Heart right ventricle (tissue), 16 donors: ENCODE measurements around the gene MRPL18. TPM values are rescaled to one million over a fixed set of nuclear protein-coding genes. Genes with fewer than 3 reads are reported as not detected.
"Not testable (repeated sequence)": the region's sequence is repeated elsewhere in the genome, so short reads cannot be mapped to it uniquely, and the experiment has no call there.

Source experiments
- ATAC-seq, 8 donors: fragments of 200-7000 bp; cut with Tn5 transposase; one replicate each; pipeline ENCODE4 v1.9.1; 2020; ENCODE audit warnings: mild to moderate bottlenecking in 8 of 8, moderate library complexity in 8 of 8, moderate number of reproducible peaks in 1 of 8
- DNase-seq, 2 donors: peaks; one replicate each; pipeline ENCODE4 v3.0.0-alpha.2; 2020
- H3K27ac ChIP-seq, 10 donors: fragments of 200-600 bp; sonication (generic) in 2 of 10; one replicate each; pipeline versions ENCODE4 v1.5.0 to v1.8.0; 2020 to 2022; ENCODE audit warnings: mild to moderate bottlenecking in 3 of 10
- H3K27me3 ChIP-seq, 7 donors: fragments of 200-600 bp; one replicate each; pipeline ENCODE4 v1.8.0; 2021 to 2022; ENCODE audit warnings: mild to moderate bottlenecking in 2 of 7
- H3K36me3 ChIP-seq, 9 donors: fragments of 200-600 bp; sonication (generic) in 1 of 9; one replicate each; pipeline versions ENCODE4 v1.5.0 to v1.8.0; 2020 to 2022; ENCODE audit warnings: mild to moderate bottlenecking in 2 of 9
- H3K4me1 ChIP-seq, 9 donors: fragments of 200-600 bp; sonication (generic) in 1 of 9; one replicate each; pipeline versions ENCODE4 v1.5.0 to v1.8.0; 2020 to 2022; ENCODE audit warnings: mild to moderate bottlenecking in 4 of 9
- H3K4me3 ChIP-seq, 10 donors: fragments of 200-600 bp; sonication (generic) in 2 of 10; one replicate each; pipeline versions ENCODE4 v1.5.0 to v1.8.0; 2020 to 2022; ENCODE audit warnings: mild to moderate bottlenecking in 7 of 10, moderate library complexity in 2 of 10
- H3K9me3 ChIP-seq, 11 donors: fragments of 200-600 bp in 10 of 11; sonication (generic) in 2 of 11; one replicate each; pipeline versions ENCODE4 v1.5.0 to v1.8.0; 2013 to 2022; ENCODE audit warnings: mild to moderate bottlenecking in 2 of 11, control low read depth in 1 of 11, moderate library complexity in 1 of 11
- CTCF ChIP-seq, 9 donors: fragments of 200-600 bp; sonication (generic) in 2 of 9; IDR thresholded peaks; one replicate each; pipeline versions ENCODE4 v1.5.0 to v1.8.0; 2021 to 2022; ENCODE audit warnings: antibody characterized with exemption in 9 of 9, mild to moderate bottlenecking in 5 of 9, moderate library complexity in 1 of 9
- WGBS, 2 donors: extraction: QIAGEN DNeasy Blood & Tissue Kit; methylation state at CpG; one replicate each; pipeline ENCODE4 v1.1.7; 2013; ENCODE audit warnings: inconsistent platforms in 1 of 2; 5-methylcytosine and 5-hydroxymethylcytosine counted together
- intact Hi-C, 10 donors: fragments of 100-400 bp; cut with DNase I; formaldehyde crosslinking; loops; one replicate each; pipeline versions ENCODE4 v1.11.1 to v1.14.2; 2022
- polyA plus RNA-seq, 2 donors: library from polyadenylated mRNA; stranded (reverse); fragments of 200-250 nt; gene quantifications; one replicate each; pipeline ENCODE4 v1.2.3, GENCODE V29; 2013
- total RNA-seq, 10 donors: library from RNA; stranded (reverse); fragmentation: NEBNext Ultra II Directional in 3 of 10; extraction: Animal tissue kit (Norgen Biotek cat#: 25700) in 3 of 10; gene quantifications; one replicate each; pipeline versions ENCODE4 v1.2.1 to v1.2.4, GENCODE V29; 2021 to 2023
- donor health status: Arrhythmogenic right ventricular cardiomyopathy.
- donor health status: ischemic (EF 13 %, LVEDD 7.1; RV severe dilation, severe dysfunction).
- donor health status: healthy with polysubstance abuse.
- donor health status: DM: no; HTN: yes; CAD: no.
- donor health status: DM: no; HTN: no; CAD: no.
- donor health status: ischemic (EF 25% LVEDD 6.9; RV normal size, moderate dysfunction).
- donor health status: ischemic (EF 25% LVEDD 5.7; RV mildly dilated, moderate dysfunction).
- donor health status: healthy.
- donor health status: DM: yes; HTN: yes; CAD: no.
- donor health status: Ischemic cardiomyopathy.
- donor health status: ischemic (EF 35%, LVEDD 5.7; RV mildly dilated, moderate dysfunction).
- donor health status: nonischemic (EF 11% LVEDD 7.7; RV severe dilation, severe dysfunction).
- donor health status: DM: yes; HTN: yes; CAD: no.
- donor health status: PGD.
- donor health status: ischemic (EF 29% LVEDD 5.4; RV normal size, mild dysfunction).
- donor health status: nonischemic (EF 23%, LVEDD 6.1; RV moderate dilation, normal function).

The MRPL18 gene
- total and polyA plus RNA-seq, 12 donors, result 53.9 to 131 (median 59.8) TPM

GRCh38 chr6:159819932-159820640 is 29.8 kb downstream of the MRPL18 start:
- H3K4me3 ChIP-seq, result peak overlapping the region in 1 of 10 donors; percentile 9
- H3K9me3 ChIP-seq, result no peaks in the 10 kb centered on the region
- H3K4me1 ChIP-seq, result peaks cover 0 to 9% (median 0%) of the 10 kb centered on the region in 9 donors
- no peaks in the 10 kb centered on the region for H3K36me3 ChIP-seq
- DNase-seq (no peak), ATAC-seq (peak in 1 of 8 donors; percentile 22)
- no peak for TF ChIP-seq CTCF (IDR thresholded peaks at IDR 0.05)
- intact Hi-C loops, result no loop called here
- H3K27ac ChIP-seq, result no peak overlapping the region
- peaks cover 0 to 3% (median 0%) of the 10 kb centered on the region in 7 donors for H3K27me3 ChIP-seq
- 61 to 64% methylated on average over 28 of the region's 28 CpGs for WGBS, 2 donors

- H3K4me3 ChIP-seq, result no peak overlapping the region
- H3K36me3 ChIP-seq, result no peaks in the 10 kb centered on the region
- H3K27ac ChIP-seq, result no peak overlapping the region
- no peaks in the 10 kb centered on the region for H3K9me3 ChIP-seq
- peaks cover 0 to 9% (median 0%) of the 10 kb centered on the region in 9 donors for H3K4me1 ChIP-seq
- ATAC-seq (no peak), DNase-seq (no peak)
- peaks cover 0 to 3% (median 0%) of the 10 kb centered on the region in 7 donors for H3K27me3 ChIP-seq
- no peak for TF ChIP-seq CTCF (IDR thresholded peaks at IDR 0.05)
- intact Hi-C loops, result no loop called here
- WGBS, 2 donors, result 74 to 83% methylated on average over 11 of the region's 11 CpGs
These were observed 30.9 kb downstream of the MRPL18 start for GRCh38 chr6:159821122-159821521.

DNA sequence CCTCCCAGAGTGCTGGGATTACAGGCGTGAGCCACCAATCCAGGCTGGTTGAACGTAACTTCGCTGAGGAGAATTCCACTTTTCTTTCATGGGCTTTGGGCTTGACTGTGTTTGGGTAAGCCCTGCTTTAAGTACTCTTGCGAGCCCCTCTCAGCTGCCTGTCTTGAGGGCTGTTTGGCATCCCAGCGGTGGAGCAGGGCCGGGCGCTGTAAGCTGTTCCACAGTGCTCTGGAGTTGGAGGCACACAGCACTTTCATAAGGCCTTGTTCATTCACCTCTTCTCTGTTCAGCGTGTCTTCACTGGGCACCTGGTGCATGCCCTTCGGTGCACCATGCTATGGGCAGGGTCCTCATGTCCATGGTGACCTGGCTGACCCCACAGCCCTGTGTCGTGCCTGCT is 31.5 kb downstream of the MRPL18 start:
- H3K9me3 ChIP-seq, result no peaks in the 10 kb centered on the region
- peaks cover 0 to 3% (median 0%) of the 10 kb centered on the region in 7 donors for H3K27me3 ChIP-seq
- intact Hi-C loops, result no loop called here
- TF ChIP-seq CTCF (IDR thresholded peaks at IDR 0.05), result no peak
- H3K27ac ChIP-seq, result no peak overlapping the region
- no peak for ATAC-seq
- peaks cover 0 to 9% (median 0%) of the 10 kb centered on the region in 9 donors for H3K4me1 ChIP-seq
- 90 to 94% methylated on average over 10 of the region's 10 CpGs for WGBS, 2 donors
- no peaks in the 10 kb centered on the region for H3K36me3 ChIP-seq
- H3K4me3 ChIP-seq, result no peak overlapping the region
- no peak for DNase-seq

GRCh38 chr6:159823953-159824352 is 33.7 kb downstream of the MRPL18 start:
- intact Hi-C loops, result no loop called here
- H3K27me3 ChIP-seq, result peaks cover 0 to 3% (median 0%) of the 10 kb centered on the region in 7 donors
- 92 to 95% methylated on average over 3 of the region's 3 CpGs for WGBS, 2 donors
- ATAC-seq (no peak), DNase-seq (no peak)
- H3K9me3 ChIP-seq, result no peaks in the 10 kb centered on the region
- no peaks in the 10 kb centered on the region for H3K36me3 ChIP-seq
- H3K27ac ChIP-seq, result no peak overlapping the region
- TF ChIP-seq CTCF (IDR thresholded peaks at IDR 0.05), result no peak
- peaks cover 0 to 9% (median 0%) of the 10 kb centered on the region in 9 donors for H3K4me1 ChIP-seq
- H3K4me3 ChIP-seq, result no peak overlapping the region

- H3K4me3 ChIP-seq, DNase-seq, H3K27ac ChIP-seq, H3K9me3 ChIP-seq, intact Hi-C loops, H3K36me3 ChIP-seq, H3K27me3 ChIP-seq, ATAC-seq: not testable (repeated sequence)
- H3K4me1 ChIP-seq, result peaks cover 0 to 11% (median 0%) of the 10 kb centered on the region in 9 donors
- WGBS, 2 donors, result 96 to 98% methylated on average over 9 of the region's 9 CpGs
These were observed 34.4 kb downstream of the MRPL18 start for GRCh38 chr6:159824690-159825089.
